HG03135 (cell line): Measurements from ENCODE around the gene GMEB2.
"Not testable (repeated sequence)": the region's sequence is repeated elsewhere in the genome, so short reads cannot be mapped to it uniquely, and the experiment has no call there.

Source experiments
- ATAC-seq: cut with Tn5 transposase; IDR thresholded peaks from one replicate; pipeline ENCODE4 v1.9.1; 2021; ENCODE audit warnings: mild to moderate bottlenecking, moderate library complexity; ENCODE audit not compliant: unreplicated experiment

The GMEB2 gene

GRCh38 chr20:63657937-63658748 is 31.2 kb upstream of the GMEB2 start, which contains the start of gene RTEL1:
RTEL1 (plus strand) TSS chr20:63658312; CDS start chr20:63659403, 1,091 bp downstream.
- peak; percentile 77 for ATAC-seq

GRCh38 chr20:63657260-63657936 is 30.5 kb upstream of the GMEB2 start:
- ATAC-seq: peak; percentile 1

GRCh38 chr20:63656451-63656850 is 29.6 kb upstream of the GMEB2 start:
- ATAC-seq: no peak

DNA sequence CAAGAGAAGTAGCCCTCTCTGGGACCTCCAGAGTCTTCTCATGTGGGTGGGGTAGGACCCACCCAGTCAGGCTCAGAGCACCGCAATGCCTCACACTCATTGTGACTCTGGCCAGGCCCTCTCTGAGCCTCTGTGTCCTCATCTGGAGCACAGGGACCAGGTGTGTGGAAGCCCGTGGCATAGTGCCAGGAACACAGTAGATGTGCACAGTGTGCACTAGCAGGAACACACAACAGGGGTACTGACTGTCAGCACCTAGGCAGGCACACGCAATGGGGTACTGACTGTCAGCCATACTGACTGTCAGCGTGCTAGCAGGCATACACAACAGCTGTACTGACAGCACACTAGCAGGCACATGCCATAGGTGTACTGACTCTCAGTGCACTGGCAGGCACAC is 28.3 kb upstream of the GMEB2 start:
- no peak for ATAC-seq

GRCh38 chr20:63653974-63654668 is 27.2 kb upstream of the GMEB2 start:
- no peak for ATAC-seq

DNA sequence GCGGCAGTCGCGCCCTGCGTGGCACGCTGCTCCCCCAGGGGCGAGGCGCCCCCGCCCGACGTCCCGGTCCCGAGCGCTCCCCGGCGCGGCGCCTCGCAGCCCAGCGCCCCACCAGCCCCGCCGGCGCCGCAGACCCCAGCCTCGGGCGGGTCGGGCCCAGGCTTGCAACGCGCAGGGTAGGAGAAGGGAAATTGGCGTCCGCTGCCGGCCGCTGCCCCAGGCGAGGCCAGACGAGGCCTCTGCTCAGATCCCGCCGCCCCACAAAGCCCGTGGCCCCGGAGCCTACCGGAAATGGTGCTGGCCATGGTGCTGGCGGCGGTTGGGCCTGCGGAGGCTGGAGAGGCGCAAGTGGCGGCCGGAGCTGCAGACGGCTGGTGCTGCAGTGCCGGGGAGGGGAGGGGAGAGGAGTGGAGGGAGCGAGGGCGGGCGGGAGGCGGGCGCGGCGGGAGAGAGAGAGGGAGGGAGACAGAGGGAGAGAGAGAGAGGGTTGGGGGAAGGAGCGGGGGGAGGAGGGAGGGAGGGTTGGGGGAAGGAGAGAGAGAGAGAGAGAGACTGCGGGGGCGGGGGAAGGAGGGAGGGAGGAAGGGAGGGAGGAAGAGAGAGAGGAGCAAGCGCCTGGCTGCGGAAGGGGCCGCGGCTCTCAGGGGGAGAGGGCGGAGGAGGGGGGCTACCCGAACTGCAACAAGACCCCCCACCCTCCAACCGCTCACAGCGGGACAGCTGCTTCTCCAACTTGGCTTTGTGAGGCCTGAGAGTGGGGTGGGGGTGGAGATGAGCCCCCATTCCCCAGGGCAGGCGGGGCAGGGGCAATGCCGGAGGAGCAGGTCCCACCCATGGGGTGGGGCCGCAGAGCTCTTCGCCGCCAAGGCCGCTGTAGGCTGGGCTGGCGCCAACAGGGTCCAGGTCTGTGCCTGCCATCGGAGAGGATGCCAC is 26.4 kb upstream of the GMEB2 start, which contains the start of gene STMN3:
TSS of gene STMN3 (minus strand) at position 384 of the 933 bp plus-strand sequence. CDS start at position 305, 79 bp downstream.
- ATAC-seq: no peak

DNA sequence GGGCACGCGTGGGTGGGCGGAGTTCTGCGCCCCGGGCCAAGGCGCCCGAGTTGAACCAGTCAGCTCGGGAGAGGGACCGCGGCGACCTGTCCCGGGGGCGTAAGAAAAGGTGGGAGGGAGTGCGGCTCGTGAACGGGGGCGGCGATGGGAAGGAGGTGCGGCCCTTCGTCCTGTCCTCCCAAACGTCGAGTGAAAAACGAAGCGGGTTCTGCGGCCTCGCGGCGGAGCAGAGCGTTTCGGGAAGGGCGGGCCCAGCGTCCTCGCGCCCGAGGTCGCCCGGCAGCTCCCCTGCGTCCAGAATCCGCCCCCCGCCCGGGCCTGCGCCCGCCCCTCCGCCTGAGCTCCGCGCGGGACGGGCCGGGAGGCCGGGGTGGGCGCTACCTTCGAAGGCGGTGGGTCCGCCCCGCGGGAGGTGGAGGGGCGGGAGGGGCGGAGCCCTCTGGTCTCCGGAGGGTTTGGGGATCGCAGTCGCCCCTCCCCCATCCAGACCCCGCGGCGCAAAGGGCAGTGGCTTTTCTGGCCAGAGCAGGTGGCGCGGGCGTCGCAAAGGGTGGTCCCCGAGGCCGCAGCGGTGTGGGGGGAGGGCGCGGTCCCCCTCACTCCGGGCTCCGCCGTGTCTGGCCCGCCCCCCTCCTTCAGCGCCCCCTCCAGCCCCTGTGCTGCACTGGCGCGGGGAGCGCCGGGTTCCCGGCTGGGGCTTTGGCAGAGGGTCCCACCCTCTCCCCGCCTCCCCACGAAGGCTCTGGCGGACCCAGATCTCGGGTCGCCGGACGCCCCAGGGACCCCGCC is 25.5 kb upstream of the GMEB2 start:
- ATAC-seq: no peak

GRCh38 chr20:63651942-63652191 is 25.0 kb upstream of the GMEB2 start:
- ATAC-seq: no peak

GRCh38 chr20:63650486-63650885 is 23.6 kb upstream of the GMEB2 start:
- ATAC-seq: not testable (repeated sequence)

DNA sequence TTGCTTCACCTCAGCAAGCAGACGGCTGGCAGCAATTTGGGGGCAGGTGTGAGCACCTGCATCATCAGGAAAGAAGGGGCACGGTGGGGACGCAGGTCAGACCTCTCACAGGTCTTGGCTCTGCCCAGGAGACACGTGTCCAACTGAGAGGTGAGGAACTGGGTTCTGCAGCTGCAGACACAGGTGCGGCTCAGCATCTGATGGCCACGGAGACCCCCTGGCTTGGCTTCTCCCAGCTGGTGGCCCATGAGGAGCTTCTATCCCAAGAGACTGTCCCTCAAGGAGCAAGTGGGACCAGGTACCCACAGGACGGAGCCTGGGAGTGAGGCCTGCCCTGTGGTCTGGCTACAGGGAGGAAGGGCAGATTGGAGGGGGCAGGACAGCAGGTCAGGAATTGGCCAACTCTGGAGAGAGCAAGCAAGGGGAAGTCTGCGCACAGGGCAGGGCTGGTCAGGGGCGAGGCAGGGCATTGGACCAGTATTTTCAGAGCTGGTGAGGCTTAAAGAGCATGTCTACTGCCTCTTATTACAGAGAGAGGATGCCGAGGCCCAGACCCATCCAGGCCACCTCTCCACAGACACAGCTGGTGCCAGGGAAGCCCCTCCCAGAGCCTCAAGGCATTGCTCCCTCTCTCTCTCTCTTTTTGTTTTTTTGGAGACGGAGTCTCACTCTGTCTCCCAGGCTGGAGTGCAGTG is 22.1 kb upstream of the GMEB2 start:
- ATAC-seq: no peak

GRCh38 chr20:63648190-63648589 is 21.3 kb upstream of the GMEB2 start:
- no peak for ATAC-seq

- ATAC-seq: no peak
Measured at GRCh38 chr20:63645218-63645617, 18.3 kb upstream of the GMEB2 start.

DNA sequence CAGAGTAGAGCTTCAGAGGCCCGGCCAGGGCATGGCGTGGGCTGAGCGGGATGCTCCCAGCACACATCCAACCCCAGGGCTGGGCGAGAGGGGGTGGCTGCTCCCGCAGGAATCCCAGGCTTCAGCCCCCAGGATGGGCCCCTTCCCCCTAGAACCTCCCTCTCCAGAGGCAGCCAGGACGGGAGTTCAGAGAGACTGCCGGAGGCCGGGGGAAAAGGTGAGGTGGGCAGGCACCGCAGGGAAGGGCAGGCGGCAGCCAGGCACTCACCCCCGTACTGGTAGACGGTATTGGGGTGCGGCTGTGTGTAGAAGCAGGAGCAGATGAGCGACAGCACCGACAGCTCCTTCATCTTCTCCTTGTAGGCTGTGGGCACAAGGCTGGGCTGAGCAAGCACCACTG is 17.0 kb upstream of the GMEB2 start:
- ATAC-seq: no peak

DNA sequence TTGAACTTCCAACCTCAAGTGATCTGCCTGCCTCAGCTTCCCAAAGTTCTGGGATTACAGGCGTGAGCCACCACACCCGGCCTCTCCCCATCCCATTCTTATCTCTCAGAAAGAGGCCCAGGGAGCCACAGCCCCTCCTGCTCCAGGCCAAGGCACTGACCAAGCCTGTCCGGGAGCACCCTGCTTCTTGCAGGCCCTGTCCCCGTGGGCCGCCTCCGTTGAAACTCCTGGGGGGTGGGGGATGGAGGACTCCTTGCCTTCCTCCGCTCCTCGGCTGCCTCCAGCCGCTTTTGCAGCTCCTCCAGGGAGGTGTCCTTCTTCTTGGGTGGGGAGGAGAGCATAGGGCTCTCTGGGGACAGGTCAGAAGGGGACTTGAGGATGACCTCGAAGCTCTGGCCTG is 16.6 kb upstream of the GMEB2 start:
- ATAC-seq: no peak

- peak; percentile 4 for ATAC-seq
Measured at GRCh38 chr20:63642527-63643247, 15.8 kb upstream of the GMEB2 start.

DNA sequence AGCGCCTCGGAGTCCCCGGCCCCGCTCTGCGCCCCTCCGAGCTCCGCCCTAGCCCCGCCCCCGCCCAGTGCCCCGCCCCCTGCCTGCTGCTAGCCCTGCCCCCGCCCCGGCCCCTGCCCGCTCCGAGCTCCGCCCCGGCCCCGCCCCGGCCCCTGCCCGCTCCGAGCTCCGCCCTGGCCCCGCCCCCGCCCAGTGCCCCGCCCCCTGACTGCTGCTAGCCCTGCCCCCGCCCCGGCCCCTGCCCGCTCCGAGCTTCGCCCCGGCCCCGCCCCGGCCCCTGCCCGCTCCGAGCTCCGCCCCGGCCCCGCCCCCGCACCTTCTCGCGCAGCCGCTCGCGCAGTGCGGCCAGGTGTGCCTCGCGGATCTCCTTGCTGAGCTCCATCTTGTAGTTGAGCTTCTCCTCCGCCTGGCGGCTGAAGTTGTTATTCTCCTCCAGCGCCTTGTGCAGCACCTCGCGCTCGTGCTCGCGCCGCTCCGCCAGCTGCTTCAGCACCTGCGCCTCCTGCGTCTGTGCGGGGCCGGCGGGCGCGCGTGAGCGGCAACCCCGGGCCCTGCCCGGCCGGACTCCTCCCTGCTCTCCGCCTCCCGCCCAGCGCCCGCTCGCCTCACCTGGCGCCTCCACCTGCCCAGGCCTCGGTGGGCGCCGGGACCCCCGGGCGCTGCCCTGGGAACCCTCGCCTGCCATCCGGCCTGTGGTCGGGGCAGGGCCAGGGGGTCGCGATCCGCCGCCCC is 15.1 kb upstream of the GMEB2 start:
- peak; percentile 57 for ATAC-seq

DNA sequence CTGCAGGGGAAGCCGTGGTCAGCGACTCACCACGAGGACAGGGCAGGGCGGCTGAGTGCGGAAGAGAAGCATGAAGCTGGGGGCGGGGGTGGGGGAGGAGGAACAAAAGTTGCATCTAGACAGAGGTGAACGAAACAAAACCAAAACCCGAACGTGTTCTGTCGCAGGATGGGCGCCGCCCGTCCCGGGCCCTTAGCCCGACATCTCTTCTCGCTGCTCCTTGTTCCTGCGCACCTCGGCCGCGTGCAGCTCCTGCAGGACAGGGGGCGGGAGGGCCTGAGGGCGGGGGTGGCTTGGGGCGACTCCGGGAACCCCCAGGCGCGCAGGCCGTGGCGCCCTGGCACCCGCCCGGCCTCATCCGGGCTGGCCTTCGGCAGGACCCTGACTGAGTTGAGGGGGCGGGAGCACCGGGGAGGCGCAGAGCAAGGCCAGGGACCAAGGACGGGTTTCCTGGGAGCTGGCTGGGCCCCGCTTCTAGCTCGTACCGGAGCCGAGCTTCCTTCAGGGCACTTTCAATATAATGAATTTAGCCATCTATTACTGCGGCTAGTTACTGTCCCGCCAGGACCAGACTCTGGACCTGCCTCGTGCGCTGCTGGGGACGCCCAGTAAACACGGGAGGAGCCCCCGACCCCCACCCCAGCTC is 14.4 kb upstream of the GMEB2 start:
- ATAC-seq: peak; percentile 30

DNA sequence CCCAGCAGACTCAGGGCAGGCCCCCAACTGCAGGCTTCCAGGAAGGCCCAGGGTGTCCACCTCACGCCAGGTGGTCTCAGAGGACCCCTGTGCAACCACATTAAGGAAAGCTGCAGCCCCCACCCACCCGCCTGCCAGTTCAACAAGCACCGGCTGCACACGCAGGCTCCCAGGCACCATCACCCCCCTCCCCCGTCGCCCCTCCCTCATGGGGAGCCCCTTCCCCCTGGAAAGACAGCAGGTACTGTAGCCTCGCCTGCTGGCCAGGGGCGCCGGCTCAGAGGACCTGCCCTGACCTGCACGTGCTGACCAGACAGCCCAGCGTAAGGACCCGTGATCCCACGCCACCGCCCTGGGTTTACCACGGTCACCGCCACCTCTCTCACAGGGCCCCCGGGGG is 13.8 kb upstream of the GMEB2 start:
- not testable (repeated sequence) for ATAC-seq
